Left colon (tissue), 2 donors: Measurements from ENCODE around the gene CLCA4. TPM values are rescaled to one million over a fixed set of nuclear protein-coding genes. Genes with fewer than 3 reads are reported as not detected.

Experiments used
- ATAC-seq: fragments of 200-7000 bp; cut with Tn5 transposase; one replicate; pipeline ENCODE4 v1.9.1; 2020; ENCODE audit warnings: mild to moderate bottlenecking, moderate library complexity
- DNase-seq, 2 donors: peaks; one replicate each; pipeline ENCODE4 v3.0.0-alpha.2; 2020
- intact Hi-C, 2 donors: fragments of 100-400 bp; cut with DNase I in 1 of 2; cut with micrococcal nuclease in 1 of 2; formaldehyde crosslinking; loops; one replicate each; pipeline versions ENCODE4 v1.11.2 to v1.14.0; 2022; cut with DNase I, micrococcal nuclease
- total RNA-seq, 2 donors: library from RNA; stranded (reverse); fragmentation: NEBNext Ultra II Directional; extraction: Animal tissue kit (Norgen Biotek cat#: 25700); gene quantifications; one replicate each; pipeline ENCODE4 v1.2.1, GENCODE V29; 2021
- donor health status: DM: no; HTN: no; CAD: no.
- donor health status: DM: yes; HTN: yes; CAD: no.

CLCA4 gene
- total RNA-seq, 2 donors from 2014 or later = 1,175 to 1,664 TPM

- ATAC-seq (no peak), DNase-seq (no peak)
- intact Hi-C loops = no loop called here
These were observed 25.4 kb upstream of the CLCA4 start for GRCh38 chr1:86521522-86521891.

DNA sequence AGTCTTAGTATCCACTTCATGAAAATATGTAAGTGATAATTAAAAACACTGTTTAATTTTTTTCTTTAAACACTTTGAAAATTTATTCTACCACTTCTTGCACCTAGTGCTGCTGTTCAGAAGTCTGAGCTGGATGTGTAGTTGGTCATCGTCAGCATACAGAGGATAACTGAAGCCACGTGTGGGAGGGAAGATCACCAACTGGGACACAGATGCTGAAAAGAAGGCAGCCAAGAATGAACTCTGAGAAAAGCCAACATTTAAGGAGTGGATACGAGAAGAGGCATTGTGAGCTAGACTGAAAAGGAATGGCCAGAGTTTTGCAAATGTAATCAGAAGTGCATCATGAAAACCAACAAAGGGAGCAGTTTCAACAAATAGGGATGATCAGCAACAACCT, 24.6 kb upstream of the CLCA4 start:
- DNase-seq (no peak), ATAC-seq (no peak)
- intact Hi-C loops = no loop called here

DNA sequence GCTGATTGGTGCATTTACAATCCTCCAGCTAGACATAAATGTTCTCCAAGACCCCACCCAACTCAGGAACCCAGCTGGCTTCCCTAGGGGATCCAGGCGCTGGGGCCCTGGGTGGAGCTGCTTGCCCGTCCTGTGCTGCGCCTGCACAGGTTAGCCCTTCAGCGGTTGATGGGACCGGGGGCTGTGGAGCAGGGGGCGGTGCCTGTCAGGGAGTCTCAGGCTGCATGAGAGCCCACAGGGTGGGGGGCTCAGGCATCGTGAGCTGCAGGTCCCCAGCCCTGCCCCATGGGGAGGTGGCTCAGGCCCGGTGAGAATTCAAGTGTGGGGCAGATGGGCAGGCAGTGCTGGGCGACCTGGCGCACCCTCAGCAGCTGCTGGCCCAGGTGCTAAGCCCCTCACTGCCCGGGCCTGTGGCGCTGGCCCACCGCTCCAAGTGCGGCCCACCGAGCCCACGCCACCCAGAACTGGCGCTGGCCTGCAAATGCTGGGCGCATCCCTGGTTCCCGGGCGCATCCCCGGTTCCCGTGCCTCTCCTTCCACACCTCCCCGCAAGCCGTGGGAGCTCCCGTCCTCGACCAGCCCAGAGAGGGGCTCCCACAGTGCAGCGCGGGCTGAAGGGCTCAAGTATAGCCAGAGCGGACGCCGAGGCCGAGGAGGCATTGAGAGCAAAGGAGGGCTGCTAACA, 23.1 kb upstream of the CLCA4 start:
- intact Hi-C loops = no loop called here
- no peak for DNase-seq

GRCh38 chr1:86527306-86527705, 19.6 kb upstream of the CLCA4 start:
- DNase-seq (no peak), ATAC-seq (peak; percentile 93)
- intact Hi-C loops = no loop called here

More for the DNA sequence above, 23.1 kb upstream of the CLCA4 start:
- ATAC-seq = no peak

DNA sequence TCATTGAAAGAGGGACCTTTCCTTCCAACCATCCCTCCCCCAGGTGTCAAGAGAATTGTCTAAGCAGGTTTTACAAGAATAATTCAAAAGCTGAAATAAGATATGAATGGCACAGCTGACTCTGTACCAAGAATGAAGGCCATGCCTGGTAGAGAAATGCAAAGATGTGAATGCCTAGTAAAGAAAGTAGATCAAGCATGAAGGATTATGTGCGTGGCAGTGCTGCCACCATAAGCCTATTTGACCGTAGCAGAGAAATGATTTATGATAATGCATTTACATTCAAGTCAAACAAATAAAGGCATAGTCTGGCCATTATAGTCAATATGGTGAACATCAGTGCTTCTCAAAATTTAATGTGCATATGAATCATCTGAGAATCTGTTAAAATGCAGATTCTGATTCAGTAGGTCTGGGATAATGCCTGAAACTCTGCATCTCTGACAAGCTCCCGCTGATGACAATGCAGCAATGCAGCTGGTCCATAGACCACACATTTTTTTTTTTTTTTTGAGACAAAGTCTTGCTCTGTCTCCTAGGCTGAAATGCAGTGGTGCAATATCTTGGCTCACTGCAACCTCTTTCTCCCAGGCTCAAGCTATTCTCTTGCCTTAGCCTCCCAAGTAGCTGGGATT, 16.6 kb upstream of the CLCA4 start:
- intact Hi-C loops = no loop called here
- ATAC-seq (no peak), DNase-seq (no peak)

- DNase-seq (no peak), ATAC-seq (peak; percentile 94)
- intact Hi-C loops = no loop called here
These were observed 8.8 kb upstream of the CLCA4 start for GRCh38 chr1:86537928-86538695.

DNA sequence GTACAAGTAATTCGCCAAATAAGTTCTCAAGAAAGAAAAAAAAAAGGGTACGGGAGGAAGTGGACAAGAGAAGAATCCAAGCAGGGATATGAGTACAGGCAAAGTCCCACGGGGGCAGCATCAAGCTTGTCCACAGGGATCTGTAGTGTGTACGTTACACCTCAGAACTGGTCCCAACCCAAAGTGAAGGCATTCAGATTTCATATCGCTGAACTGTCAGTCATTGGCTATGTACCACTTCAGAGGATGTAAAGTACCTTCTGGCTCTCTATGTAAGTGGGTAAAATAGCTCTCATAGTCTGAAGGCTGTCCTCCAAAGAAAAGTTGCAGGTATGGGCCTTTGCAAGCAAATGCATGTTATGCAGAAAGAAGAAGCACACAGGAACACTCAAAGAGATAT, 8.1 kb upstream of the CLCA4 start:
- ATAC-seq (peak; percentile 23), DNase-seq (no peak)
- intact Hi-C loops = no loop called here

GRCh38 chr1:86541859-86542258, 5.0 kb upstream of the CLCA4 start:
- ATAC-seq (no peak), DNase-seq (no peak)
- intact Hi-C loops = no loop called here

- no peak for DNase-seq
- intact Hi-C loops = no loop called here
- no peak for ATAC-seq
These were observed 4.2 kb upstream of the CLCA4 start for GRCh38 chr1:86542631-86543030.

DNA sequence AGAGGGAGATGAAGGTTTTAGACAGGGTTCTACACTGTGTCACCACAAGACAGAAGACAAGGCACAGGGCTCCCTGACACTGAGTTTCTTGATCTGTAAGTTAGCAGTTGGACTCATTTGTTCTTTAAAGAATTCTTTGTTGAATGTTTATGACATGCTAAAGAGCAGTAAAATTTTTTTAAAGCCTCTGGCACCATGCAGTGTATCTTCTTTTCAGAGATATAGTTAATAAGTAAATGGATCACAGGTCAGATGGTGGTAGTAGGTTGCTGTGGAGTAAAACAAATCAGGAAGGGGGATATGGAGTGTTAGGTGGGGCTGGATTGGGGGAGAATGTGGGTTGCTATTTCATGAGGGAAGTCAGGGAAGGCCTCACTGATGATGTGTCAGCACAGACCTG, 2.0 kb downstream of the CLCA4 start:
- ATAC-seq (peak; percentile 88), DNase-seq (peak in 1 of 2 donors; percentile 7)
- intact Hi-C loops = no loop called here

GRCh38 chr1:86551305-86551704, 4.4 kb downstream of the CLCA4 start:
- intact Hi-C loops = no loop called here
- ATAC-seq = peak; percentile 20
- DNase-seq = no peak

DNA sequence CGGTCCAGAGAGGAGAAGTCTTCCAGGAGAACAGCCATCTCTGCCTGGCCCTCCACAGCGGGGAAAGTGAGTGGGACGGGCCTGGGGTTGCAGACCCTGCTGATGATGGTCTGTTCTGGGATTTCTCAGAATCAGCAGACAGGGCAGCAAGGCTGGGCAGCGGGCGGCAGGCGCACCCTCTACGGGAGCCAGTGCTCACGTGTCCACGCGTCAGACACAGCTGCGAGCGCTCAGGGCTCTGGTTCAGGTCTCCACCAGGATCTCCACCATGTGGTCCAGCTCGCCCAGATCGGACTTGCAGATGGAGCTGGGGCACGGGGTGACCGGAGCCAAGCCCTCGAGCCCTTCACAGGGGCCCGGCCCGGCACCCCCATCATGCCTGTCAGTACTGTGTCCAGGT, 5.5 kb downstream of the CLCA4 start:
- intact Hi-C loops = no loop called here
- no peak for DNase-seq
- no peak for ATAC-seq

DNA sequence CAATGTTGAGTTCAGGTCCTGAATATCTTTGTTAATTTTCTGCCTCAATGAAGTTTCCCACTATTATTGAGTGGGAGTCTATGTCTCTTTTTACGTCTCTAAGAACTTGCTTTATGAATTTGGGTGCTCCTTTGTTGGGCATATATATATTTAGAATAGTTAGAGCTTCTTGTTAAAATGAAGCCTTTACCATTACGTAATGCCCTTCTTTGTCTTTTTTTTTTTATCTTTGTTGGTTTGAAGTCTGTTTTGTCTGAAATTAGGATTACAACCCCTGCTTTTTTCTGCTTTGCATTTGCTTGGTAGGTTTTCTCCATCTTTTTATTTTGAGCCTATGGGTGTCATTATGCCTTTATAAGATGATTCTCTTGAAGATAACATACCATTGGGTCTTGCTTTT, 10.9 kb downstream of the CLCA4 start:
- ATAC-seq = no peak
- intact Hi-C loops = no loop called here
- no peak for DNase-seq

DNA sequence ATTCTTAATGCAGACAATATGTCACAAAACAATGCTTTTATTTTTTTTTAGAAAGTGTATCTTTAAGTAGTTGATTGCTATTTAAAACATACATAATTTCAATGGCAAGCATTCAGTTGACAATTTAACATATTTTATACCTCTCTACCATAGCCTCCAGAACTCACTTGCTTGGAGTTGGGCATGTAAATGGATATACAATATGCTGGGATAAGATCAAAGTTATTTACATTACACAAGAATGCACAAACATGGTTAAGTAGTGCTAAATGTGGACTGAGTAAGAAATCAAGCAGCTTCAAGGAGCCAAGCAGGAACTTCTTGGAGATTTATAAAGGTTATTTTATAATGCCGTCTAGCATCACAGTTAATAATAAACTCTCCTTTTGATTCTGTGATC, 17.0 kb downstream of the CLCA4 start:
- intact Hi-C loops = no loop called here
- ATAC-seq = no peak
- no peak for DNase-seq

DNA sequence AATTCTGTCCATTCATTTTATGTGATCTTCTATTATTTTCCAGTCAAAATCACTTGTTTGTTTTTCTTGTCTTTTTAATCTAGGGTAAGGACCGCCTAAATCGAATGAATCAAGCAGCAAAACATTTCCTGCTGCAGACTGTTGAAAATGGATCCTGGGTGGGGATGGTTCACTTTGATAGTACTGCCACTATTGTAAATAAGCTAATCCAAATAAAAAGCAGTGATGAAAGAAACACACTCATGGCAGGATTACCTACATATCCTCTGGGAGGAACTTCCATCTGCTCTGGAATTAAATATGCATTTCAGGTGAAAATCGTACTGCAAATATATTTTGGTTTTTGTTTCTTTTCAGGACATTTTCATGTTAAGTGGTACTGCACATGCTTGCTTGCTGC, 20.5 kb downstream of the CLCA4 start:
- ATAC-seq (peak; percentile 30), DNase-seq (no peak)
- intact Hi-C loops = no loop called here

DNA sequence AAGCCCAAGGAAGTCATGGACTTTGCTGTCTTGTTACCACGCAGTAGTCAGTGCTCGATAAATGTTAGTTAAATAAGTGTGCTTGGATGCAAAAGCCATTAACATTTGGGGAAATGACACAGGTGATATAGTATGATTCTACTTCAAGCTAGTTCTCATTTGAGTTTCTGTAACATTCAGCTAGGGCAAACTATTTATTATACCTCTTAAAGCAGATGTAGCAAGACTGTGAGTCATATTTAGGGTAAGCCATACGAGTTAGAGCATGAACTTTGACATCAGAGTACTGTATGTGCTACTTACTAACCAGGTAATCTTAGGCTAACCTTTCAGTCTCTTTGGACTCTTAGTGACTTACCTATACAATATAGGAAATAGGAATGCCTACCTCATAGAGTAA, 21.0 kb downstream of the CLCA4 start:
- intact Hi-C loops = no loop called here
- DNase-seq (no peak), ATAC-seq (peak; percentile 93)

GRCh38 chr1:86573763-86574484, 27.0 kb downstream of the CLCA4 start:
- DNase-seq = no peak
- intact Hi-C loops = no loop called here
- no peak for ATAC-seq

DNA sequence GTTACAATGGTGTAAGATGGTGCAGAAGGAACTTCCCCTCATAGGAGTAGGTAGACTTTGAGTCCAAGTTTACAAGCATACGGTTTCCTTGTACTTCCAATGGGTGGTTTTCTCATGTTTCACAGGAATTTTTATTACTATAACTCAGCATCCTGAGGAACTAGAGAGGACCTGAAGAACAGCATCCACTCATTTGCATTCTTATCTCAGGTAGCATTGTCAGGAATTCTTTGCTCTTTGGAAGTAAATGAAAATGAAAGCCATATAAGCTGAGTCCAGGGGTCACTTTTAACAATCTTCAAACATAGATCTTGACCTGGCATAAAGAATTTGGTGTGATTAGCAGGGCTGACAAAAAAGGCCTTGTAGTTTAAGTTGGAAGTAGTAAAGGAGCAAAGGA, 34.4 kb downstream of the CLCA4 start:
- no peak for DNase-seq
- intact Hi-C loops = no loop called here

GRCh38 chr1:86582161-86582560, 35.3 kb downstream of the CLCA4 start:
- DNase-seq (no peak), ATAC-seq (peak; percentile 24)
- intact Hi-C loops = no loop called here

More for the DNA sequence above, 34.4 kb downstream of the CLCA4 start:
- ATAC-seq = peak; percentile 88

GRCh38 chr1:86583032-86583431, 36.2 kb downstream of the CLCA4 start:
- no peak for ATAC-seq
- DNase-seq = no peak
- intact Hi-C loops = no loop called here
